Measurements from ENCODE around the gene PI4KA. TPM values are rescaled to one million over a fixed set of nuclear protein-coding genes. Genes with fewer than 3 reads are reported as not detected.
"Not testable (repeated sequence)": the region's sequence is repeated elsewhere in the genome, so short reads cannot be mapped to it uniquely, and the experiment has no call there.

Gene PI4KA
- total RNA-seq, 8 experiments from 2014 or later = 22.4 to 76.9 (median 36.2) TPM

DNA sequence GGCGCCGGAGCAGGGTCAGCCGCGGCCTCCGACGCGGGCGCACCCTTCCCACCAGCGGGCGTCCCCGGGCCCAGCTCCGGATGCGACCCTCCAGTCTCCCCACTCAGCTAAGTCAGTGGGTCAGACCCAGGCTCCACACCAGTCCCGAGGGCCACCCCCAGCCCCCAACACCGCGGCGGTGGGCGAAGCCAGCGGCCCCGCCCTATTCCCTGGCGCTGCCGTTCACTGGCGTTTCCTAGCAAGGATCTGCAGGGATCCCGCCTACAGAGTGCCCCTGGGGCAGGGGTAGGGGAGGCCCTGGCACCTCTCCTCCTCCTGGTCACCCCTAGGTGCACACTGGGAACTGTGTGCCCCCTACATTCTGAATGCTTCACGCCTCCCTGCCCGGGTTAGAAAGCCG lies 190.4 kb downstream of the PI4KA start:
- 70 to 80% methylated on average over 2 to 3 of the region's 27 CpGs; no CpG with 5 or more reads in 8 of the 10 experiments for WGBS, 10 experiments
- not testable (repeated sequence) for H3K27ac ChIP-seq; H3K4me1 ChIP-seq (replicated peaks in 1 of 2); ATAC-seq (replicated peaks in 6 of 8); H3K4me3 ChIP-seq
- in situ Hi-C loops (cut with MboI; ENCODE audit: low pct_unique_long_range_greater_than_20kb in 2 of 9, low sequenced_read_pairs in 9 of 9, unreplicated experiment in 9 of 9) = loop anchor here in 1 of 9 experiments (25.0 kb wide), 1 partner anchor 106 kb away; no protein-coding TSS in a partner anchor

DNA sequence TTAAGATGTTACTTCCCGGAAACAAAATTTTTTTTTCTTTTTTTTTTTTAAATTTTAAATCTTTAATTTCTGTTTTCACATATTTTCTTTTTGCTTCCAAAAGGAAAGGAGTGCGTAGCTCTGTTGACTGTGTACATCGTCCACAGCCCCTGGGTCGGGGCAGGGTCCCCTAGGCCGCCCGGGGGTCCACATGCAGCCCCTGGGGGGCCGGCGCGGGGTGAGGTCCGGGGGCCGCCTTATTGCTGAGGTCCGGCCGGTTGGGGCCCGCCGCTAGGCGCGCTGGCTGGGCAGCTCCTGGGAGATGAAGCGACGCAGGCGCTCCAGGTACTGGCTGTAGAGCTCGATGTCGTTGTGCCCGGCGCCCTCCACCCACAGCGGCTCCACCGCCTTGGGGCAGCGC lies 191.1 kb downstream of the PI4KA start:
- not testable (repeated sequence) for H3K4me1 ChIP-seq (replicated peaks in 1 of 2); H3K4me3 ChIP-seq; ATAC-seq (replicated peaks in 6 of 8); H3K27ac ChIP-seq
- in situ Hi-C loops (cut with MboI; ENCODE audit: low pct_unique_long_range_greater_than_20kb in 2 of 9, low sequenced_read_pairs in 9 of 9, unreplicated experiment in 9 of 9) = loop anchor here in 1 of 9 experiments (25.0 kb wide), 1 partner anchor 105 kb away; no protein-coding TSS in a partner anchor
- WGBS, 10 experiments = 67 to 98% (median 91%) methylated on average over 1 to 6 of the region's 27 CpGs; no CpG with 5 or more reads in 1 of the 10 experiments

DNA sequence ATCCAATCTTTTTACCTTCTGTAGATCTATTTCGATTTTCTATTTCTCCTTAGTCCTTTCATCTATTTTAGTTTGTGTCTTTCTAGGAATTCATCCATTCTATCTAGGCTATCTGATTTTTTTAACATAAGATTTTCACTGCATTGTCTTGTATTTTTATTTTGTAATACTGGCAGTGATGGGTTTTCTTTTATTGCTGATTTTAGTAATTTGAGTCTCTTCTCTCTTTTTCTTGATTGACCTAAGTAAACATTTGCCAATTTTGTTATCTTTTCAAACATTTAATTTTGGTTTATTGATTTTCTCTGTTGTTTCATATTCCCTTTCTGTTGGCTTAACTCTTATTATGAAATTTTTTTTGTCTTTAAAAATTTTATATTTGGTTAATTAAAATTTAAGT lies 192.1 kb downstream of the PI4KA start:
- H3K4me1 ChIP-seq (replicated peaks in 1 of 2) = no peaks in the 10 kb centered on the region
- no peak overlapping the region for H3K4me3 ChIP-seq
- WGBS, 10 experiments = 14 to 100% (median 49%) methylated on average over 1 of the region's 1 CpG
- in situ Hi-C loops (cut with MboI; ENCODE audit: low pct_unique_long_range_greater_than_20kb in 2 of 9, low sequenced_read_pairs in 9 of 9, unreplicated experiment in 9 of 9) = loop anchor here in 1 of 9 experiments (25.0 kb wide), 1 partner anchor 104 kb away; no protein-coding TSS in a partner anchor
- no peak overlapping the region for H3K27ac ChIP-seq
- ATAC-seq (replicated peaks in 6 of 8) = no peak

DNA sequence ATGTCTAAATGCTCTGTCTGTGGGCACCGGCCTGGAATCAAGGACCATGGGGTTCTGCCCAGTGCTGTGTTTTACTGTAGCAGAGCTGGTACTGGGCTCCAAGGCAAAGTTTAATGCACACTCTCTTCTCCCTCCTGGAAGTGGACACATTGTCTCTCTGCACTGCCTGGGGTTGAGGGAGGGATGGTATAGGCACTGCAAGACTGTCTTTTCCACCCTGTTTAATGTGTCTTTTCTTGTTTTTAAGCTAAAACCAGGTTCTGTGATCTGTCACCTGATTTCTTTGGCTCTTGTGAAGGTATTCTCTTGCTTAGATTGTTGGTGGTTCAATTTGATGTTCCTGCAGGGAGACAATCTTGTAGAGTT lies 194.0 kb downstream of the PI4KA start:
- WGBS, 10 experiments = 80 to 100% (median 86%) methylated on average over 1 of the region's 1 CpG; no CpG with 5 or more reads in 7 of the 10 experiments
- no peaks in the 10 kb centered on the region for H3K4me1 ChIP-seq (replicated peaks in 1 of 2)
- in situ Hi-C loops (cut with MboI; ENCODE audit: low pct_unique_long_range_greater_than_20kb in 2 of 9, low sequenced_read_pairs in 9 of 9, unreplicated experiment in 9 of 9) = loop anchor here in 1 of 9 experiments (25.0 kb wide), 1 partner anchor 102 kb away; no protein-coding TSS in a partner anchor
- no peak overlapping the region for H3K4me3 ChIP-seq
- H3K27ac ChIP-seq = peak overlapping the region in 1 of 2 donors; percentile 39
- no peak for ATAC-seq (replicated peaks in 6 of 8)

DNA sequence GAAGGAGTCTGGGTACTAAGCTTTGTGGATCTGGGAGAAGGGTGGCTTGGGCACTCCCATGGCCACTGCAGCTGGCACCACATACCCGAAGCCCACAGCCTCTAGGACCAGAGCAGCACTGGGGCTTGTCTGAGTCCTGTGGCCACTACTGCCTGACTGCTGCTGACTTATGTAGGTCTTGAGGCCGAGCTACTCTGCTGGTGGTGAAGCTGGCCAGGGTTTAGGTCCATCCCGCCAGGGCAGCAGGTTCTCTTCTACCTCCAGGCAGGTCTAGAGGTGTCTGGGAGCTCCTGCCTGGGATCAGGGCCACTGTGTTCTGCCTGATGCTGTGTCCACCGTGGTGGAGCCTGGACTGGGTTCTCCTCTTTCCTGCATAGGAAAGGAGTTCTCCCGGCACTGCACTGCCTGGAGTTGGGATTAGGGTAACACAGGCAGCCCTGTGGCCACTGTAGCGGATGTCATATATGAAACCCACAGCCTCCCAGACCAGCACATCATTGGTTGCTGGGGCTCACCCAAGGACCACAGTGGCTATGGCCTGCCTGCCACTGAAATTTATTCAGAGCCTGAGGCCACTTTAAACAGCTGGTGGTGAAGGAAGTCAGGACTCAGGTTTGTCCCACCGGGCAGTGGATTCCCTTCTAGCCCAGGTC lies 194.5 kb downstream of the PI4KA start:
- Histone ChIP-seq H3K27ac (peak overlapping the region in 1 of 2 donors; percentile 39), H3K4me3 (no peak overlapping the region), H3K4me1 (replicated peaks in 1 of 2) (no peaks in the 10 kb centered on the region)
- in situ Hi-C loops (cut with MboI; ENCODE audit: low pct_unique_long_range_greater_than_20kb in 2 of 9, low sequenced_read_pairs in 9 of 9, unreplicated experiment in 9 of 9) = loop anchor here in 1 of 9 experiments (25.0 kb wide), 1 partner anchor 102 kb away; no protein-coding TSS in a partner anchor
- no peak for ATAC-seq (replicated peaks in 6 of 8)
- 80 to 100% (median 83%) methylated on average over 1 to 3 of the region's 7 CpGs; no CpG with 5 or more reads in 4 of the 10 experiments for WGBS, 10 experiments

DNA sequence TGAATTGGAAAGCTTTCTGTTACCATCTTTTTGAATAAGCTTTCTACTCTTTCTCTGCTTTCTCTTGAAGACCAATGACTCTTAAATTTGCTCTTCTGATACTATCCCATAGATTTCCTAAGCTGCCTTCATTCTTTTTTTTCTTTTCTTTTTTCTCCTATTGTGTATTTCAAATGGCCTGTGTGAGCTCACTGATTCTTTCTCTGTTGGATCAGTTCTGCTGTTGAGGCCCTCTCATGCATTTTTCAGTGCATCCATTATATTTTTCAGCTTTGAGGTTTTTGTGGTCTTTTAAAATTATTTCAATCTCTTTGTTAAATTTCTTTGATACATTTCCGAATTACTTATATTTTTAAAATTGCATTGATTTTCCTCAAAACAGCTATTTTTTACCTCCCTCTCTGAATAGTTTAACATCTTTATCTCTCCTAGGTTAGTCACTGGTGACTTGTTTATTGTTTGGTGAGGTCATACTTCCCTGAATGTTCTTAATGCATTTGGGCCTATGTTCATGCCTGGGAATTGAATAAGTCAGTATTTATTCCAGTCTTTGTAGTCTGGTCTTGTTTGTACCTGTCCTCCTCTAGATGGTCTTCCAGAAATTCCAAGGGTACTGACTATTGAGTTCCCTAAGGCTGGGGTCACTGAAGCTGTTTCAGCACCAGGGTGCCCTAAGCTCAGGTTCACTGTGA lies 195.3 kb downstream of the PI4KA start:
- H3K4me1 ChIP-seq (replicated peaks in 1 of 2) = no peaks in the 10 kb centered on the region
- H3K27ac ChIP-seq = no peak overlapping the region
- no peak for ATAC-seq (replicated peaks in 6 of 8)
- in situ Hi-C loops (cut with MboI; ENCODE audit: low pct_unique_long_range_greater_than_20kb in 2 of 9, low sequenced_read_pairs in 9 of 9, unreplicated experiment in 9 of 9) = loop anchor here in 1 of 9 experiments (25.0 kb wide), 1 partner anchor 101 kb away; no protein-coding TSS in a partner anchor
- H3K4me3 ChIP-seq = no peak overlapping the region
- WGBS, 10 experiments = 67 to 100% (median 91%) methylated on average over 1 of the region's 1 CpG

DNA sequence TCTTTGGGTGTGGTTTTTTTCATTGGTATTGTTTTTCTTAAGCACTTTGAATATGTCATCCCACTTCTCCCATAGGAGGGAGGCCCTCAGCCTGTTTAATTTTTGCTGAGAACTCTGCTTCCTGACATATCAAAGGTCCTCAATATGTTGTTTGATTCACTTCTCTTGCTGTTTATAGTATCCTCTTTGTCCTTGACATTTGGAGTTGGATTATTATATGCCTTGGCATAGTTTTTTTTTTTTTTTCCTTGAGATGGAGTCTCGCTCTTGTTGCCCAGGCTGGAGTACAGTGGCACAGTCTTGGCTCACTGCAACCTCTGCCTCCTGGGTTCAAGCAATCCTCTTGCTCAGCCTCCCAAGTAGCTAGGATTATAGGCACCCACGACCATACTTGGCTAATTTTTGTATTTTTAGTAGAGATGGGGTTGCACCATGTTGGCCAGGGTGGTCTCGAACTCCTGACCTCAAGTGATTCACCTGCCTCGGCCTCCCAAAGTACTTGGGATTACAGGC lies 196.0 kb downstream of the PI4KA start:
- H3K4me3 ChIP-seq; ATAC-seq (replicated peaks in 6 of 8); H3K27ac ChIP-seq; H3K4me1 ChIP-seq (replicated peaks in 1 of 2): not testable (repeated sequence)
- in situ Hi-C loops (cut with MboI; ENCODE audit: low pct_unique_long_range_greater_than_20kb in 2 of 9, low sequenced_read_pairs in 9 of 9, unreplicated experiment in 9 of 9) = loop anchor here in 1 of 9 experiments (25.0 kb wide), 1 partner anchor 100 kb away; no protein-coding TSS in a partner anchor
- WGBS, 10 experiments = 0 to 100% (median 55%) methylated on average over 1 to 4 of the region's 4 CpGs; no CpG with 5 or more reads in 2 of the 10 experiments

DNA sequence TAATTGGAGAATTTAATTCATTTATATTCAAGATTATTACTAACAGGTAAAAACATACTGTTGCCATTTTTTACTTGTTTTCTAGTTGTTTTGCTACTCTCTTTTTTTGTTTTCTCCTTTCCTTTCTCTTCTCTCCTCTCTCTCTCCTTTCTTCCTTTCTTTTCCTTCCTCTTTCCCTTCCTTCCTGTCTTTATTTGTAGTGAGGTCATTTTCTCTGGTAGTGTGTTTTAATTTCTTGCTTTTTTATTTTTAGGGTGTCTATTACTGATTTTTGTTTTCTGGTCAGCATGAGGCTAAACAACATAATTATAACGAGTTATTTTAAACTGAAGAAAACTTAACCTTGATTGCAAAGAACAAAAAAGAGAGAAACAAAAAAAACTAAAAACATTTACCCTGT lies 197.1 kb downstream of the PI4KA start:
- no peak overlapping the region for H3K4me3 ChIP-seq
- no peak overlapping the region for H3K27ac ChIP-seq
- 33 to 94% (median 78%) methylated on average over 1 of the region's 1 CpG for WGBS, 10 experiments
- H3K4me1 ChIP-seq (replicated peaks in 1 of 2) = no peaks in the 10 kb centered on the region
- in situ Hi-C loops (cut with MboI; ENCODE audit: low pct_unique_long_range_greater_than_20kb in 2 of 9, low sequenced_read_pairs in 9 of 9, unreplicated experiment in 9 of 9) = loop anchor here in 1 of 9 experiments (25.0 kb wide), 1 partner anchor 99 kb away; no protein-coding TSS in a partner anchor
- ATAC-seq (replicated peaks in 6 of 8) = no peak

DNA sequence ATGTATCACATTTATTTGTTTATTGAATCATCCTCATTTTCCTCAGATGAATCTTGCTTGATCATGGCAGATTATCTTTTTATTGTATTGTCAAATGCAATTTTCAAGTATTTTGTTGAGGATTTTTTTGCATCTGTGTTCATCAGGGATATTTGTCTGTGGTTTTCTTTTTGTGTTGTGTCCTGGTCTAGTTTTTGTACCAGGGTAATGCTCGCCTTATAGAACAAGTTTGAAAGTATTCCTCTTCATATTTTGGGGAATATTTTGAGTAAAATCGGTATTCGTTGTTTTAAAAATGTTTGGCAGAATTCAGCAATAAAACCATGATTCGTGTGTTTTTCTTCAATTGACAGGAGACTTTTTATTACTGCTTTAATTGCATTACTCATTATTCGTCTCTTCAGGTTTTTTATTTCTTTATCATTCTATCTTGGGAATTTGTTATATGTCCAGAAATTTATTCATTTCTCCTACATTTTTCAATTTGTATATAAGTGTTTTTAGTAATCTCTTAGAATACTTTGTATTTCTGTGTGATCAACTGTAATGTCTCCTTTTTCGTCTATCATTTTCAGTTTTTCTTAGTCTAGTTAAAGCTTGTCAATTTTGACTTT lies 198.1 kb downstream of the PI4KA start:
- ATAC-seq (replicated peaks in 6 of 8) = no peak
- Histone ChIP-seq H3K27ac (no peak overlapping the region), H3K4me3 (no peak overlapping the region), H3K4me1 (replicated peaks in 1 of 2) (no peaks in the 10 kb centered on the region)
- in situ Hi-C loops (cut with MboI; ENCODE audit: low pct_unique_long_range_greater_than_20kb in 2 of 9, low sequenced_read_pairs in 9 of 9, unreplicated experiment in 9 of 9) = loop anchor here in 1 of 9 experiments (25.0 kb wide), 1 partner anchor 98 kb away; no protein-coding TSS in a partner anchor
- WGBS, 10 experiments = 43 to 100% (median 74%) methylated on average over 2 to 6 of the region's 6 CpGs; no CpG with 5 or more reads in 1 of the 10 experiments

DNA sequence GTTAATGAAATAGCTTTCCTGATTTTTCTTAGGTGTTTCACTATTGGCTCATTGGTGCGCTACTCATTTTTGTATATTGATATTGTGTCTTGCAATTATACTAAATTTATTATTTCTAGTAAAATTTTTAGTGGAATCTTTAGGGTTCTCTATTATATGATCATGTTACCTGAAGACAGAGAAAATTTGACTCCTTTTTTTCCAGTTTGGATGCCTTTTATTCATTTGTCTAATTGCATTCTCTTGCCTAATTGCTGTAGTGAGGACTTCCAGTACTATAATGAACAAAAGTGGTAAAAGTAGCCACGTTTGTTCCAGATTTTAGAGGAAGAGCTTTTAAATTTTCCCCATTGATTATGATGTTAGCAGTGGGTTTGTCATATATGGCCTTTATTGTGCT lies 198.7 kb downstream of the PI4KA start:
- Histone ChIP-seq H3K4me3 (no peak overlapping the region), H3K27ac (no peak overlapping the region), H3K4me1 (replicated peaks in 1 of 2) (no peaks in the 10 kb centered on the region)
- ATAC-seq (replicated peaks in 6 of 8) = no peak
- 42 to 80% (median 53%) methylated on average over 1 to 2 of the region's 2 CpGs; no CpG with 5 or more reads in 2 of the 10 experiments for WGBS, 10 experiments
- in situ Hi-C loops (cut with MboI; ENCODE audit: low pct_unique_long_range_greater_than_20kb in 2 of 9, low sequenced_read_pairs in 9 of 9, unreplicated experiment in 9 of 9) = loop anchor here in 1 of 9 experiments (25.0 kb wide), 1 partner anchor 98 kb away; no protein-coding TSS in a partner anchor

DNA sequence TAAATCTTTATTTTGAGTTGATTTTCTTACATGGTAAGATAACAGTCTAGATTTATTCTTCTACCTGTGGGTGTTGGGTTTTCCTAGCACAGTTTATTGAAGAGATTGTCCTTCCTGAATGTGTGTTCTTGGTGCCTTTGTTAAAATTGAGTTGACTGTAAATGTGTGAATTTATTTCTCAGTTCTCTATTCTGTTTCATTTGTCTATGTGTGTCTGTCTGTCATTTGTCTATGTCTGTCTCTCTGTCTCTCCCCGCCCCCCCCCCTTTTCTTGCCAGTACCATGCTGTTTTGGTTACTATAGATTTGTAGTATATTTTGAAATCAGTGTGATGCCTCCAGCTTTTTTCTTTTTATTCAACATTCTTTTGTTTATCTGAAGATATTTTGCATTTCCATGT lies 199.4 kb downstream of the PI4KA start:
- no peak overlapping the region for H3K27ac ChIP-seq
- in situ Hi-C loops (cut with MboI; ENCODE audit: low pct_unique_long_range_greater_than_20kb in 2 of 9, low sequenced_read_pairs in 9 of 9, unreplicated experiment in 9 of 9) = loop anchor here in 1 of 9 experiments (25.0 kb wide), 1 partner anchor 97 kb away; no protein-coding TSS in a partner anchor
- no peak overlapping the region for H3K4me3 ChIP-seq
- ATAC-seq (replicated peaks in 6 of 8) = no peak
- no peaks in the 10 kb centered on the region for H3K4me1 ChIP-seq (replicated peaks in 1 of 2)
- whole genome bisulfite sequencing, 10 experiments = 0 to 67% (median 43%) methylated on average over 1 of the region's 1 CpG; no CpG with 5 or more reads in 5 of the 10 experiments

DNA sequence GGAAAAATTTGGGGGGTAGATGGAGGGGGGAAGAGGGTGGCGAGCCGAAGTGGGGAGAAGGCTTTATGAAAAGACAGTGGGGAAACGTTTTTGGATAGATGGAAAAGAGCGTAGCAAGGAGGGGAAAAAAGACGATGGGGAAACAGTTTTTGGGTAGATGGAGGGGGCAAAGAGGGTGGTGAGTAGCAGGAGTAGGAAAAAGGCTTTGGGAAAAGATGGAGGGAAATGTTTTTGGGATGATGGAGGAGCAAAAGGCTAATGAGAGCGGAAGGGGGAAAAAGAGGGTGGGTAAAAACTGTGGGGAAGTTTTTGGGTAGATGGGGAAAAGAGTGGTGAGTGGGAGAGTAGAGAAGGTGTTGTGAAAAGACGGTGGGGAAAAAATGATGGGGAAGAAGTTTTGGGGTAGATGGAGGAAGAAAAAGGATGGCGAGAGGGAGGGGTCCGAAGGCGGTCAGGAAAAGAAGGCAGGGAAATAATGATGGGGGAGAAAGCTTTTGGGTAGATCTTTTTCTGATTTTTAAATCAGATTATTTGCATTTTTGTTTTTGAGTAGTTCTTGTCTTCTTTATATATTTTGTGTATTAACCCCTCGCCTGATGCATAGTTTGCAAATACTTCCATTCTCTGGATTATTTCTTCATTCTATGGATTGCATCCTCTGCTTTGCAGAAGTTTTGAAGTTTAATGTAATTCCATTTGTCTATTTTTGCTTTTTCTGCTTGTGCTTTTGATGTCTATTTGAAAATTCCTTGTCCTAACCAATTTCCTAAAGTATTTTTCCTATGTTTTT lies 200.0 kb downstream of the PI4KA start:
- 52 to 85% (median 67%) methylated on average over 3 to 9 of the region's 11 CpGs; no CpG with 5 or more reads in 1 of the 10 experiments for WGBS, 10 experiments
- no peak for ATAC-seq (replicated peaks in 6 of 8)
- H3K4me3 ChIP-seq = no peak overlapping the region
- H3K27ac ChIP-seq = no peak overlapping the region
- H3K4me1 ChIP-seq (replicated peaks in 1 of 2) = no peaks in the 10 kb centered on the region
- in situ Hi-C loops (cut with MboI; ENCODE audit: low pct_unique_long_range_greater_than_20kb in 2 of 9, low sequenced_read_pairs in 9 of 9, unreplicated experiment in 9 of 9) = loop anchor here in 1 of 9 experiments (25.0 kb wide), 1 partner anchor 96 kb away; no protein-coding TSS in a partner anchor
